ENCODE measurements around the gene PRLR. TPM values are rescaled to one million over a fixed set of nuclear protein-coding genes. Genes with fewer than 3 reads are reported as not detected.

The PRLR gene
- total and polyA plus RNA-seq, 11 donors: 0.08 to 2.2 (median 0.57) TPM

DNA sequence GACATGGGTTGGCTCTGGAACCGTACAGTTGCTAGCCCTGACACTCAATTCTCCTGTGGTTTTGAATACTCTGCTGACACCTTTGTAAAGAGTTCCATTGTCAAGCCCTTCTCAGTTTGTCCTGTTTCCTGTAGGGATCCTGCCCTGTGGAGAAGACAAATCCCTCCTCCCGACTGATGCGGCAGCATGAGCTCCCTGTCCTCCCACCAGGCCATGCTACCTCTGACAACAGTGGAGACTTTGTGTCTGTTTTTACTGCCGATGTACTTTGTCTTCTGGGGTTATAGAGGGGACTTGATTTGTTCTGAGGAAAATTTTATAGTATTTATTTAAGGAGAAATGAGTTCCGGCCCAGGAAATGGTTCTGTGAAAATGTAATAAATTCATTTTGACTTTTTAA lies 57.8 kb downstream of the PRLR start:
- H3K27me3 ChIP-seq: no peaks in the 10 kb centered on the region
- H3K4me1 ChIP-seq: no peaks in the 10 kb centered on the region
- no peak overlapping the region for H3K27ac ChIP-seq
- H3K9me3 ChIP-seq: peaks cover 0 to 12% (median 4%) of the 10 kb centered on the region in 12 donors
- no peak overlapping the region for H3K4me3 ChIP-seq
- intact Hi-C loops (cut with DNase I): no loop called here
- no peak for ATAC-seq
- TF ChIP-seq, protein P1, sequence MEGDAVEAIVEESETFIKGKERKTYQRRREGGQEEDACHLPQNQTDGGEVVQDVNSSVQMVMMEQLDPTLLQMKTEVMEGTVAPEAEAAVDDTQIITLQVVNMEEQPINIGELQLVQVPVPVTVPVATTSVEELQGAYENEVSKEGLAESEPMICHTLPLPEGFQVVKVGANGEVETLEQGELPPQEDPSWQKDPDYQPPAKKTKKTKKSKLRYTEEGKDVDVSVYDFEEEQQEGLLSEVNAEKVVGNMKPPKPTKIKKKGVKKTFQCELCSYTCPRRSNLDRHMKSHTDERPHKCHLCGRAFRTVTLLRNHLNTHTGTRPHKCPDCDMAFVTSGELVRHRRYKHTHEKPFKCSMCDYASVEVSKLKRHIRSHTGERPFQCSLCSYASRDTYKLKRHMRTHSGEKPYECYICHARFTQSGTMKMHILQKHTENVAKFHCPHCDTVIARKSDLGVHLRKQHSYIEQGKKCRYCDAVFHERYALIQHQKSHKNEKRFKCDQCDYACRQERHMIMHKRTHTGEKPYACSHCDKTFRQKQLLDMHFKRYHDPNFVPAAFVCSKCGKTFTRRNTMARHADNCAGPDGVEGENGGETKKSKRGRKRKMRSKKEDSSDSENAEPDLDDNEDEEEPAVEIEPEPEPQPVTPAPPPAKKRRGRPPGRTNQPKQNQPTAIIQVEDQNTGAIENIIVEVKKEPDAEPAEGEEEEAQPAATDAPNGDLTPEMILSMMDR (IDR thresholded peaks at IDR 0.05): no peak
- no peak for TF ChIP-seq POLR2A (IDR thresholded peaks at IDR 0.05)
- no peak for DNase-seq
- WGBS, 4 donors: 75 to 81% (median 78%) methylated on average over 5 of the region's 5 CpGs
- H3K36me3 ChIP-seq: no peaks in the 10 kb centered on the region

DNA sequence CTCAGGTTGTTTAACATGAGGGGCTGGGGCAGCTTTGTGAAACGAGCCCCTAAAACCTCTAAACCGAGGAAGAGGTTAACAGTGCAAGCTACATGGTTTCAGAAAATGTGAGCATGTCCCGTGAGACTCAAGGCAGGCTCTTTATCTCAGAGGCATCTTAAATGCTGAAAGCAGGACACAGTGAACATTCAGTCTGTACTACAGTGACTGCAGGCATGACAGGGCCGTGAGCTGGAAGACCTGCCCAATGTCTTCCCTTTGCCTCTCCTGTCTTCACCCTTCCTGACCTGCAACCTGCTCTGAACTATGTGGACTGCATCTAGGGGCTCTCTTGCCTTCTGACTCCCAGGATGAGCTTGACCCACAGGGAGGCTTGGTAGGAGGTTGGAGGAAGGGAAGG lies 58.3 kb downstream of the PRLR start:
- H3K9me3 ChIP-seq: peaks cover 0 to 16% (median 8%) of the 10 kb centered on the region in 12 donors
- no peaks in the 10 kb centered on the region for H3K4me1 ChIP-seq
- 67 to 81% (median 72%) methylated on average over 4 of the region's 4 CpGs for WGBS, 4 donors
- no peaks in the 10 kb centered on the region for H3K36me3 ChIP-seq
- intact Hi-C loops (cut with DNase I): no loop called here
- TF ChIP-seq POLR2A (IDR thresholded peaks at IDR 0.05): no peak
- TF ChIP-seq, protein P1 (IDR thresholded peaks at IDR 0.05): no peak
- H3K27me3 ChIP-seq: no peaks in the 10 kb centered on the region
- DNase-seq (no peak), ATAC-seq (no peak)
- no peak overlapping the region for H3K27ac ChIP-seq
- H3K4me3 ChIP-seq: no peak overlapping the region

DNA sequence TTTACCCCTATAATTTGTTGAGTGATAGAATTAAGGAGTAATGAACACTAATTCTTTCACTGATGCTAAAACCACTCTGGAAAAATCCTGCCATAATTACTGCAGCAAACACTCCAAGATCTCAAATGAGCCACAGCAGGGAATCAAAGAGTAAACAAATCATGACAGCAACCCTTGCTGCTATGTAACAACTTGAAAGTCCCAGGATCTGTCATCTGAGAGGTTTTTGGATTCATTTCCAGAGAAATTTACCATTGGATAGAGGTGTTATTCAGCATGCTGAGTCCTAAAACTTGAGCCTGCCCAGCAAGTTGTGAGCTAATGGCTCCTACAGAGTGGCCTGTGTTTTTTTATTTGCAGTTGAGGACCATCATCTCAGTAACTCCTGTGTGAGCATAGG lies 59.2 kb downstream of the PRLR start:
- Histone ChIP-seq H3K36me3 (no peaks in the 10 kb centered on the region), H3K27me3 (no peaks in the 10 kb centered on the region), H3K4me3 (no peak overlapping the region), H3K9me3 (peaks cover 0 to 18% (median 9%) of the 10 kb centered on the region in 12 donors), H3K4me1 (no peaks in the 10 kb centered on the region), H3K27ac (no peak overlapping the region)
- intact Hi-C loops (cut with DNase I): no loop called here
- no peak for DNase-seq
- no peak for ATAC-seq
- TF ChIP-seq, protein P1 (IDR thresholded peaks at IDR 0.05): no peak

DNA sequence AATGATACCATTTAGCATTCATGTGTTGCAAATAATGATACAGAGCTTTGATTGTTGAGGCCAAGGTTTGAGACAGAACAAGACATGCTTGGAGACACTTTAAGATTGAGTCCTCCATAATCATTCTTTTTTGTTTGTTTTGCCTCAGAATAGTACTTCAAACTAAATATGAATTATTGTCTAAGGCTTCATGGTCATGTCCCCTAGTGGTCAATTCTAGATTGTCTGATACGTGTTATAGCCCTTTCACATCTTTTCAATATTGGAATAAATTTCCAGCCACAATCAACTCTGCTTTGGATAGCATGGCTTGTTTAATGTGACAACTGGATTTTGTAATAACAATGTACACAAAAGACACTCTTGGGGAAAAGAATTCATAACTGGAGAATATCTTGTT lies 64.2 kb downstream of the PRLR start:
- no peak overlapping the region for H3K27ac ChIP-seq
- H3K4me3 ChIP-seq: no peak overlapping the region
- peaks cover 0 to 10% (median 0%) of the 10 kb centered on the region in 12 donors for H3K4me1 ChIP-seq
- H3K36me3 ChIP-seq: no peaks in the 10 kb centered on the region
- DNase-seq (no peak), ATAC-seq (no peak)
- TF ChIP-seq, protein P1 (IDR thresholded peaks at IDR 0.05): peak in 1 of 12 donors; percentile 16
- TF ChIP-seq POLR2A (IDR thresholded peaks at IDR 0.05): no peak
- intact Hi-C loops (cut with DNase I): no loop called here
- H3K9me3 ChIP-seq: peaks cover 0 to 18% (median 9%) of the 10 kb centered on the region in 12 donors
- no peaks in the 10 kb centered on the region for H3K27me3 ChIP-seq
- WGBS, 4 donors: 86 to 94% (median 86%) methylated on average over 1 of the region's 1 CpG

Measured in heart left ventricle (tissue), 16 donors.